Retinal pigment epithelial cell (primary cell): ENCODE measurements around the gene NPIPB8.
"Not testable (repeated sequence)": the region's sequence is repeated elsewhere in the genome, so short reads cannot be mapped to it uniquely, and the experiment has no call there.

Experiments used
- DNase-seq: peaks from one replicate; pipeline ENCODE4 v3.0.0-alpha.2; 2010; ENCODE audit warnings: low read depth
- H3K4me3 ChIP-seq: 2 replicates; pipeline ENCODE4 v1.5.1; 2011; ENCODE audit warnings: mild to moderate bottlenecking, low read length, control low read depth, moderate library complexity

NPIPB8 gene

GRCh38 chr16:28693257-28693950, 55.5 kb downstream of the NPIPB8 start:
- not testable (repeated sequence) for DNase-seq, H3K4me3 ChIP-seq

- H3K4me3 ChIP-seq, DNase-seq: not testable (repeated sequence)
These were observed 61.9 kb downstream of the NPIPB8 start for GRCh38 chr16:28699792-28700191.

GRCh38 chr16:28700349-28700748, 62.5 kb downstream of the NPIPB8 start:
- not testable (repeated sequence) for DNase-seq, H3K4me3 ChIP-seq

GRCh38 chr16:28701384-28701783, 63.5 kb downstream of the NPIPB8 start:
- DNase-seq, H3K4me3 ChIP-seq: not testable (repeated sequence)

- not testable (repeated sequence) for DNase-seq, H3K4me3 ChIP-seq
These were observed 66.4 kb downstream of the NPIPB8 start for GRCh38 chr16:28704246-28704645.
